Left cardiac atrium (tissue), 4 donors: ENCODE data around the gene MASP1. TPM values are rescaled to one million over a fixed set of nuclear protein-coding genes. Genes with fewer than 3 reads are reported as not detected.

Experiments used
- ATAC-seq, 2 donors: fragments of 200-7000 bp; cut with Tn5 transposase; one replicate each; pipeline ENCODE4 v1.9.1; 2020; ENCODE audit warnings: mild to moderate bottlenecking in 2 of 2, moderate library complexity in 2 of 2
- DNase-seq: peaks from one replicate; pipeline ENCODE4 v3.0.0-alpha.2; 2020
- intact Hi-C, 2 donors: fragments of 100-400 bp; cut with DNase I; formaldehyde crosslinking; loops; one replicate each; pipeline versions ENCODE4 v1.14.1 to v1.15.1; 2022 to 2023
- total RNA-seq, 2 donors: library from RNA; stranded (reverse); fragmentation: NEBNext Ultra II Directional; extraction: Animal tissue kit (Norgen Biotek cat#: 25700); gene quantifications; one replicate each; pipeline ENCODE4 v1.2.1, GENCODE V29; 2021
- donor health status: DM: no; HTN: yes; CAD: no.
- donor health status: DM: no; HTN: yes; CAD: no; lungs with severe emphysema.
- donor health status: DM: yes; HTN: yes; CAD: no.
- donor health status: Dilated cardiomyopathy.

Gene MASP1
- total RNA-seq, 2 donors from 2014 or later = 12.8 to 74.7 TPM

DNA sequence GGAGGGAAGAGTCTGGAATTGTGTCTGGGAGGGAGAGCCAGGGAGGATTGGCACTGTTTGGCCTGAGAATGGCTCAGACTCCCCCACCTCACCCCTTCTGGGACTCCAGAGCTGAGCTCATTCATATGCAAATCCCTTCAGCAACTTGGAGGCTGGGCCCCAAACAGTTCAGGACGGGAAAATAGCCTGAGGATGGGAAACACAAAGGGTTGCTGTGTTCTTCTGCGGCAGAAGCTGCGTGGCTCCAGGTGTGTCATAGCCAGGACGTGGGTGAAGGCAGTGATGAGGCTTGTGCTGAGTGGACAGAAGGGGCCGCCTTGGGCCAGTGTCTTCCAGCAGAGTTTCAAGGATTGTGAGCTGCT is 16.6 kb downstream of the MASP1 start:
- ATAC-seq (no peak), DNase-seq (no peak)
- intact Hi-C loops = no loop called here

DNA sequence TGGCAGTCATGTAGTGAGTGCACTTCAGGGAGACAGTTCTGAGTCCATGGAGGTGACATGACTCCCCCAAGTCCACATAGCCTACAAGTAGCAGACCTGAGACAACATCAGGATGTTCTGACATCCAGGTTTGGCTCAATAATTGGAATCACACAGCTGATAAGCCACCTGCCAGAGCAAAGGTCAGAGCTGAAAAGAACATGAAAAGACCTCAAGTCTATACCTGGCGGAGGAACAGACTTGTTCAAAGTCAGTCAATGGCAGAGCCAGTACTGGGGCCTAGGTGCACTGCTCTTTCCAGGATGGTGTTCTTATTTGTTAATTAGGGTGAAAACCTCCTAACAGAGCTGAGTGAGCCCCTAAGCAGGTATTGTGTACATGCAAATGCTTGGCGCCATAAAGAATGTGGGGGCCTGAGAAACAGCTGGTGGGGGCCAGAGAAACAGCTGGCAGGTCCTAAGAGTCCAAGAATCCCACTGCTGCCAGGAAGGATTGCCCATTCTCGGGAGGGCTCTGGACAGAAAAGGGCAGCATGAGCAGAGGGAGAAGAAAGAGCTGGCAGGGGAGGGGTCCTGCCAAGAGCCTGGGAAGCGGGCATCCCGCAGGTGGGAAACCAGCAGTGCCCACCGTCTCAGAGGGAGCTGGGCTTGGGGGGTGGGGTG is 17.1 kb downstream of the MASP1 start:
- ATAC-seq (no peak), DNase-seq (no peak)
- intact Hi-C loops = no loop called here

- ATAC-seq (no peak), DNase-seq (no peak)
- intact Hi-C loops = no loop called here
Observed at GRCh38 chr3:187271582-187271981, 20.0 kb downstream of the MASP1 start.

- intact Hi-C loops = no loop called here
- ATAC-seq (no peak), DNase-seq (no peak)
Observed at GRCh38 chr3:187269486-187269885, 22.1 kb downstream of the MASP1 start.

- no peak for ATAC-seq
- intact Hi-C loops = no loop called here
- DNase-seq = no peak
Observed at GRCh38 chr3:187267306-187267705, 24.2 kb downstream of the MASP1 start.

- intact Hi-C loops = no loop called here
- DNase-seq (no peak), ATAC-seq (no peak)
Observed at GRCh38 chr3:187266691-187267090, 24.8 kb downstream of the MASP1 start.

- ATAC-seq (peak; percentile 81 to 86), DNase-seq (peak; percentile 47)
- intact Hi-C loops = no loop called here
Observed at GRCh38 chr3:187265461-187265955, 26.0 kb downstream of the MASP1 start.

- DNase-seq (no peak), ATAC-seq (no peak)
- intact Hi-C loops = no loop called here
Observed at GRCh38 chr3:187264911-187265310, 26.6 kb downstream of the MASP1 start.

GRCh38 chr3:187264021-187264420 is 27.5 kb downstream of the MASP1 start:
- intact Hi-C loops = no loop called here

GRCh38 chr3:187263270-187263669 is 28.3 kb downstream of the MASP1 start:
- ATAC-seq = no peak

More at GRCh38 chr3:187264021-187264420, 27.5 kb downstream of the MASP1 start:
- DNase-seq = no peak
- ATAC-seq = peak in 1 of 2 donors; percentile 71

DNA sequence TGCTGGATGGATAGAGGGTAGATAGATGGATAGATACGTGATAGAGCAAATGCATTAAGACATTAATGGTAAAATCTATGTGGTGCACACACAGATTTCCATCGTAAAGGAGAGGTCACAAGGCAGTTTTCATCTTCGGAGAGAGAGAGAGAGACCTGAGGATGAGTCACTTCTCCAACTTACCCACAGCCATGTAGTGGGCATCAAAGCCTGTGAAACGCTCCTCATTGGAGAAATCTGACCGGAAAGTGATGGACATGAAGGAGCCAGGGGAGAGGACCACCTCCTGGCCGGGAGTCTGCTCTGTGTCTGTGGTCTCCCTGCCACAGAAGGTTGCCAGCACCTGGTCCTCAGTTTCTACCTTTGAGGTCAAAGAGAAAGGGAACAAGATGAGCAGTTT is 29.2 kb downstream of the MASP1 start:
- ATAC-seq = no peak

More at GRCh38 chr3:187263270-187263669, 28.3 kb downstream of the MASP1 start:
- no peak for DNase-seq
- intact Hi-C loops = no loop called here

DNA sequence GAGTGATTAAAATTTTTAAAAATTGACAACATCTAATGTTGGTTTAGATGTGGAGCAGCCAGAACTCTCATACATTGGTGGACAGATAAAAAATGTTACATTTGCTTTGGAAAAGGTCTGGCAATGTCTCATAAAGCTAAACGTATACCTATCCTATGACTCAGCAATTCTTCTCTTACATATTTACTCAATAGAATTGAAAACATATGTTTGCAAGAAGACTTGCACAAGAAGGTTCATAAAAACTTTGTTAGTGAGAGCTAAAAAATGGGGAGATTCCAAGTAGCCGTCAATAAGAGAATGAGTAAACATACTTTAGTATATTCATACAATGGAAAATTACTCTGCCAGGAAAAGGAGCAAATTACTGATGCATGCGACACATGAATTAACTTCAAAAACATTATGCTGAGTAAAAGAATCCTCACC is 30.0 kb downstream of the MASP1 start:
- DNase-seq = no peak
- intact Hi-C loops = no loop called here
- no peak for ATAC-seq

More for the DNA sequence above, 29.2 kb downstream of the MASP1 start:
- intact Hi-C loops = no loop called here
- DNase-seq = no peak

GRCh38 chr3:187259171-187259570 is 32.4 kb downstream of the MASP1 start:
- DNase-seq (no peak), ATAC-seq (no peak)
- intact Hi-C loops = no loop called here

DNA sequence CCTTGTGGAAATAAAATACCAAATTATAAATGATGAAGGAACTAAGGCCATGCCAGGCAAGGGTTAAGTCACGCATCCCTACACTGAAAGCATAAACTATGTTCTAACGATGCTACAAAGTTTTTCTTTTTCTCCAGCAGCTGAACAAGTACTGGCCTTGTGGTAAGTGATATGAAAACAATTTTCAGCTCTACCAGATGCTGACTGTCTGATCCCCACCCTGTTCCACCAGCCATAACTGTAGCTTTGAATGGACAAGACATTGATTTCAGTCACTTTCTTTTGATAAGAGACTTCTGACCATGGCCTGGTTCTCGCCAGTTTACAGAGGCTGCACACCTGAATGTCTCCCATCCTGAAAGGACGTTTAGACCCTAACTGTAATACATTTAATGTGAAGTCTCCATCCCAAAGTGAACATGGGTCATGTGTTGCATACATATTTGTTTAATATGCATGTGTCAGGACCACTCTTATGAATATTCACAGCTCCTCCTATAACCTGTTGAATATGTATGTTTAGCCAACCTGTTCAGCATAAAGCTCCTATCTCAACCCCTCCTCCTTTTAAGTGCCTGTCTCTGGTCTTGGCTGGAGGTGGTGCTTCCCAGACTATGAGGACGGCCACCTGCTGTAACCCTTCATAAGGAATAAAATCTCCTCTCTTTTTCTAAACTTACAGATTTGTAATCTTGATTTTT is 33.4 kb downstream of the MASP1 start:
- DNase-seq = no peak
- no peak for ATAC-seq
- intact Hi-C loops = no loop called here

GRCh38 chr3:187257471-187257870 is 34.1 kb downstream of the MASP1 start:
- DNase-seq = no peak
- intact Hi-C loops = no loop called here
- ATAC-seq = no peak

DNA sequence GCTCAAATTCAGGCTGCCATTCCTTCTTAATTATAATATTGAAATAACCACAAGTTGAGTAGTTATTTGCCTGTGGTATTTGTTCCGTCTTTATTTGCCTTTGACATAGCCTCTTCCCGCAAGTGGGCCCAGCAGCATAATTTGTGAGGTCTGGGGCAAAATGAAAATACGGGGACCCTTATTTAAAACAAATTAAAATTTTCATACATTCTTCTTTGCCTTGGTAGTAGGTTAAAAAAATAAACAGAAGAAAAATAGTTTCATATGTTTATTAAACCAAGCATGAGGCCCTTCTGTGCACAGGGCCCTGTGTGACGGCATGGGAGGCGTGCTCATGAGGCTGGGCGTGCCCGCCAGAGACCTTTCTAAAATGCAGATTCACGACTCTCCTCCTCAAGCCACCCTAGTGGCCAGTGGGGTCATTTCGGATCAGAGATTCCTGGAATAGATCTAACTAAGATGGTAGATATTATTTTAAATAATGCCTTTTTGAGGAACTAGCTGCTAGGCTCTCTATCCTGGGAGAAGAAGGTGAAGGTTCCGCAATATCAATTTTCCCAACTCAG is 35.4 kb downstream of the MASP1 start:
- ATAC-seq (no peak), DNase-seq (no peak)
- intact Hi-C loops = no loop called here

- DNase-seq (no peak), ATAC-seq (no peak)
- intact Hi-C loops = no loop called here
Observed at GRCh38 chr3:187255314-187255713, 36.2 kb downstream of the MASP1 start.

- DNase-seq (no peak), ATAC-seq (no peak)
- intact Hi-C loops = no loop called here
Observed at GRCh38 chr3:187252311-187252710, 39.2 kb downstream of the MASP1 start.

GRCh38 chr3:187251599-187251998 is 39.9 kb downstream of the MASP1 start:
- no peak for DNase-seq
- ATAC-seq = no peak
- intact Hi-C loops = no loop called here

DNA sequence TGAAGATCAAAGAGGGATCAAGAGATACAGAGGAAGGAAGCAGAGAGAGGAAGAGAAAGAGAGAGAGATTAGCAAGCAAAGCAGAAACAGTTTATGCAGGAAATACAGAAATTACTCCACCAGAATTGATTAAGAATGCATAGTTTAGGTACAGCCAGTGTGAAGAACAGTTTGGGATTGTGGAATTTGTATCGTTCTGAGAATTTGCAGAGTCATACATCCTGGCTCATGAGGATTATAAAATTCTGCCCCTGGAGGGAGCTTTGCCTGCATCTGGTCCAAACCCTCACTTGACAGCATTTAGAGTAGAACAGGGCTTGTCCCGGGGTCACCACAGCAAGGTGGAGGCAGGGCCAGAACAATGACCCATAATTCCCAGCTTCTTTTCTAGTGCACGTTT is 44.1 kb downstream of the MASP1 start:
- DNase-seq (no peak), ATAC-seq (no peak)
- intact Hi-C loops = no loop called here
